ENCODE results near the gene NCOR2.

DNA sequence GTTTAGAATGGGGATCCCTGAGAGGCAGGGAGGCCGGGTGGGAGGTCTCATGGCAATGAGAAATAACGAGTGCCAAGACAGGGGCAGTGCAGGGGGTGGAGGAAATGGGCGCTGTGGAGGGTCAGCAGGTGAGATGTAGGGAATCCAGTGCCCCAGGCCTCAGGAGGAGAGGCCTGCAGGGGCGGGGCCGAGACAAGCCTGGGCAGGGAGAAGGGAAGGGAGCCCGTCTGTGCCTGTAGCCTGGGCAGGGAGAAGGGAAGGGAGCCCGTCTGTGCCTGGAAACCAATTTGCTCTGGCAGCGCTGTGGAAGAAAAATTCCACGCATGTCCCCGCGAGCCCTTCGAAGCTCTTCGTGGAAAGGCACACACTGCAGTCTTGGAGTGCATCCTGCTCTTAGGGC lies 10.6 kb upstream of the NCOR2 start:
- TF ChIP-seq L3MBTL2 (conservative IDR thresholded peaks at IDR 0.05) = no peak
- TF ChIP-seq SP1 (IDR thresholded peaks at IDR 0.05) = no peak
- no peak for TF ChIP-seq FOXK2 (IDR thresholded peaks at IDR 0.05)
- TF ChIP-seq NFRKB (IDR thresholded peaks at IDR 0.05) = no peak
- TF ChIP-seq ELF4 (IDR thresholded peaks at IDR 0.05) = no peak
- no peak for TF ChIP-seq FOXM1 (IDR thresholded peaks at IDR 0.05; ENCODE audit: borderline replicate concordance)
- TF ChIP-seq BHLHE40 (IDR thresholded peaks at IDR 0.05; ENCODE audit: borderline replicate concordance) = no peak
- TF ChIP-seq LEF1 (IDR thresholded peaks at IDR 0.05; ENCODE audit: borderline replicate concordance) = no peak
- TF ChIP-seq ARNT (IDR thresholded peaks at IDR 0.05) = no peak
